ENCODE measurements around the gene SCAMP4.
A peak's percentile ranks its signal among the peaks of the same experiment; 100 is the strongest.

Gene SCAMP4

DNA sequence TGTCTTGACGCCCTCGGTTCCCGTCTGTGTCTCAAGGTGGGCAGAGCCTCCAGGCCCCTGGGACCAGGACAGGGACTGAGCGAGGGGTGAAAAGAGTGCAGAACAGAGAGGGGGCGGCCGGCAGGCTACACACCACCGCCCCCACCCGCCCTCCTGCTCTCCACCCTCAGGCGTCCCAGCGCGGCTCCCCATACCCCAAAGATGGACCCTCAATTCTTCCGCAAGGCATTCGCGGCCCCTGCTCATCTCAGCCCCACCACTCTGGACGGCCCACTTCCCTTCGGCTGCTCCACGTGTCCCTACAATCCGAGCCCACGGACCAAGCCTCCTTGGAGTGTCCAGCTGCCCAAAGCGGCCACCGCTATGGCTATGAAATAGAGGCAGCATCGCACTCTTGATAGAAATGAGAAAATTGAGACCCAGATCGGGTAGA is 43.6 kb upstream of the SCAMP4 start:
- Histone ChIP-seq H3K4me2 (ENCODE audit: low read length) (peak overlapping the region; percentile 77), H3K27ac (ENCODE audit: low read depth, low read length, poor library complexity, severe bottlenecking) (no peak overlapping the region)

DNA sequence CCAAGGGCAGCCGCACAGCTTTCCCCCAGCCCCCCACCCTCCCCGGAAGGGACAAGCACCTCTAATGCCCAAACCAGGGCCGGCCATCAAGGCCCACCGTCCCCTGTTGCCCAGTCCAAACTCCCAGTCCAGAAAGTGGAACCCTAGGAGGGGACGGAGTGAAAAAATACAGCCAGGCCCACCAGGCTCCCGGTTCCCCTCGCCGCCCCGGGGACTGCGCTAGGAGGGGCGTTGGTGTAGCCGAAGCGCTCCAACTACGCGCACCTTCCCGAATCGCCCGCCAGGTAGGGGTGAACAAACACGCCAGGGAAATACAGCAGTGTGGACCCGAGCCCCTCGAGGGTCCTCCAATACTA is 43.2 kb upstream of the SCAMP4 start:
- H3K27me3 ChIP-seq (ENCODE audit: insufficient read depth, low read length), result peaks cover 6% of the 10 kb centered on the region; the same call in 1 of the 2 replicates
- no peaks in the 10 kb centered on the region for H4K20me1 ChIP-seq (ENCODE audit: insufficient read depth, low read length)
- H3K27ac ChIP-seq (ENCODE audit: low read depth, low read length, poor library complexity, severe bottlenecking), result no peak overlapping the region
- H3K4me2 ChIP-seq (ENCODE audit: low read length), result peak overlapping the region; percentile 77
- no peaks in the 10 kb centered on the region for H3K36me3 ChIP-seq (ENCODE audit: insufficient read depth, low read length)
- no peaks in the 10 kb centered on the region for H3F3A ChIP-seq (ENCODE audit: insufficient read depth, low read length)
- peaks cover 6% of the 10 kb centered on the region for H3K79me2 ChIP-seq (ENCODE audit: insufficient read depth, low read length)
- peak overlapping the region; percentile 69 for H3K4me3 ChIP-seq (ENCODE audit: low read depth, low read length, poor library complexity, severe bottlenecking)
- peaks cover 40% of the 10 kb centered on the region for H3K4me1 ChIP-seq (ENCODE audit: insufficient read depth, low read length, severe bottlenecking)
- H3K9me3 ChIP-seq (ENCODE audit: low read length), result no peaks in the 10 kb centered on the region
- H3K9ac ChIP-seq (ENCODE audit: low read length), result peak overlapping the region; percentile 57
- TF ChIP-seq EZH2 (IDR thresholded peaks at IDR 0.05; ENCODE audit: borderline replicate concordance, low read length), result no peak
- TF ChIP-seq, protein P1, sequence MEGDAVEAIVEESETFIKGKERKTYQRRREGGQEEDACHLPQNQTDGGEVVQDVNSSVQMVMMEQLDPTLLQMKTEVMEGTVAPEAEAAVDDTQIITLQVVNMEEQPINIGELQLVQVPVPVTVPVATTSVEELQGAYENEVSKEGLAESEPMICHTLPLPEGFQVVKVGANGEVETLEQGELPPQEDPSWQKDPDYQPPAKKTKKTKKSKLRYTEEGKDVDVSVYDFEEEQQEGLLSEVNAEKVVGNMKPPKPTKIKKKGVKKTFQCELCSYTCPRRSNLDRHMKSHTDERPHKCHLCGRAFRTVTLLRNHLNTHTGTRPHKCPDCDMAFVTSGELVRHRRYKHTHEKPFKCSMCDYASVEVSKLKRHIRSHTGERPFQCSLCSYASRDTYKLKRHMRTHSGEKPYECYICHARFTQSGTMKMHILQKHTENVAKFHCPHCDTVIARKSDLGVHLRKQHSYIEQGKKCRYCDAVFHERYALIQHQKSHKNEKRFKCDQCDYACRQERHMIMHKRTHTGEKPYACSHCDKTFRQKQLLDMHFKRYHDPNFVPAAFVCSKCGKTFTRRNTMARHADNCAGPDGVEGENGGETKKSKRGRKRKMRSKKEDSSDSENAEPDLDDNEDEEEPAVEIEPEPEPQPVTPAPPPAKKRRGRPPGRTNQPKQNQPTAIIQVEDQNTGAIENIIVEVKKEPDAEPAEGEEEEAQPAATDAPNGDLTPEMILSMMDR (IDR thresholded peaks at IDR 0.05; ENCODE audit: low read length), result no peak
- H2AFZ ChIP-seq (ENCODE audit: low read length), result no peak overlapping the region
- H3K9me2 ChIP-seq (ENCODE audit: low read depth, low read length), result no peaks in the 10 kb centered on the region

More for the DNA sequence above, 43.6 kb upstream of the SCAMP4 start:
- Histone ChIP-seq H3K36me3 (ENCODE audit: insufficient read depth, low read length) (no peaks in the 10 kb centered on the region), H4K20me1 (ENCODE audit: insufficient read depth, low read length) (no peaks in the 10 kb centered on the region), H3K9me3 (ENCODE audit: low read length) (no peaks in the 10 kb centered on the region), H3K27me3 (ENCODE audit: insufficient read depth, low read length) (peaks cover 6% of the 10 kb centered on the region; the same call in 1 of the 2 replicates), H3K9me2 (ENCODE audit: low read depth, low read length) (no peaks in the 10 kb centered on the region), H2AFZ (ENCODE audit: low read length) (no peak overlapping the region), H3K9ac (ENCODE audit: low read length) (peak overlapping the region; percentile 57), H3K79me2 (ENCODE audit: insufficient read depth, low read length) (peaks cover 6% of the 10 kb centered on the region), H3K4me1 (ENCODE audit: insufficient read depth, low read length, severe bottlenecking) (peaks cover 44% of the 10 kb centered on the region), H3K4me3 (ENCODE audit: low read depth, low read length, poor library complexity, severe bottlenecking) (peak overlapping the region; percentile 69), H3F3A (ENCODE audit: insufficient read depth, low read length) (no peaks in the 10 kb centered on the region)
- TF ChIP-seq, protein P1 (IDR thresholded peaks at IDR 0.05; ENCODE audit: low read length), result no peak
- no peak for TF ChIP-seq EZH2 (IDR thresholded peaks at IDR 0.05; ENCODE audit: borderline replicate concordance, low read length)

DNA sequence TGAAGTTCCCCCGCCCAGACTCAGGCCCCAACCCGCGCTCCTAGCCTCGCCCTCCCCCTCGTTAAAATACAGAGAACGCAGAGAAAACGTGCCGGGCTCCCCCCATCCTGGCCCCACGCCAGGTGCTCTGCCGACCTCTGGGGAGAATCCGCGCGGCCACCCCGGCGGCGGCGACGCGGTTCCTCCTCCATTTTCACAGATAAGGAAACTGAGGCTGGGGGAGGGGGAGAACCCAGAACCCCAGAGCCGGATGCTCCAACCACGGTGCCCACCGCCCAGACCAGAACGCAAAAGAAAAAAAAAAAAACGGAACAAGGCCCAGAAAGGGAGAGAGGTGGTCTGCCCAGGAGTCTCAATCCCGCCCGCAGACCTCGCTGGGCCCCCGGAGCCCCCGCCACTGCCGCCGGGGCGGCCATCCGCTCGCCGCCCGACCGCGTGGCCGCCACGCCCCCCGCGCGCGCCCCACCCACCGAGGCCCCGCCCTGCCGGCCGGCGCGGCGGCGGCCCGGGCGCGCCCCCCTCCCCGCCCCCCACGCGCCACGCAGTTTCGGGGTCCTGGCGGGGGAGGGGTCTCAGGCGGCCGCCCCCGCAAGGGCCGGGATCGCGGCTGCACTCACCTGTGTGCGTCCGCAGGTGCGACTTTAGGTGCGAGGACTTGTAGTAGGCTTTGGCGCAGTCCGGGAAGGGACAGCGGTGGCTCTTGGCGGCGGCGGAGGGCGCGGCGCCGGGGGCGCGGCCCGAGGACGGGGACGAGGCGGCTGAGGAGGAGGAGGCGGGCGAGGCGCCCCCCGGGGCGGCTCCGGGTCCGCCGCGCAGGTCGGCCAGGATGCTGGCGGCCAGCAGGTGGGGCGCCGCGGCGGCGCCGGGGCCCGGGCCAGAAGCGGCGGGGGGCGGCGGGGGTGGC is 42.5 kb upstream of the SCAMP4 start:
- Histone ChIP-seq H3K27ac (ENCODE audit: low read depth, low read length, poor library complexity, severe bottlenecking) (no peak overlapping the region), H3K36me3 (ENCODE audit: insufficient read depth, low read length) (no peaks in the 10 kb centered on the region), H3K4me1 (ENCODE audit: insufficient read depth, low read length, severe bottlenecking) (peaks cover 34% of the 10 kb centered on the region), H3K4me3 (ENCODE audit: low read depth, low read length, poor library complexity, severe bottlenecking) (peak overlapping the region; percentile 69), H2AFZ (ENCODE audit: low read length) (no peak overlapping the region), H3K9ac (ENCODE audit: low read length) (peak overlapping the region; percentile 73), H3K9me2 (ENCODE audit: low read depth, low read length) (no peaks in the 10 kb centered on the region), H3F3A (ENCODE audit: insufficient read depth, low read length) (no peaks in the 10 kb centered on the region), H3K9me3 (ENCODE audit: low read length) (no peaks in the 10 kb centered on the region), H3K27me3 (ENCODE audit: insufficient read depth, low read length) (peaks cover 6% of the 10 kb centered on the region; the same call in 1 of the 2 replicates), H3K4me2 (ENCODE audit: low read length) (peak overlapping the region; percentile 77), H3K79me2 (ENCODE audit: insufficient read depth, low read length) (peaks cover 6% of the 10 kb centered on the region), H4K20me1 (ENCODE audit: insufficient read depth, low read length) (no peaks in the 10 kb centered on the region)
- no peak for TF ChIP-seq EZH2 (IDR thresholded peaks at IDR 0.05; ENCODE audit: borderline replicate concordance, low read length)
- TF ChIP-seq, protein P1 (IDR thresholded peaks at IDR 0.05; ENCODE audit: low read length), result no peak

Measured in OCI-LY1 (cell line).